Measurements from ENCODE around the gene KRT1. TPM values are rescaled to one million over a fixed set of nuclear protein-coding genes. Genes with fewer than 3 reads are reported as not detected.

Gene KRT1
- total RNA-seq, 2 experiments from 2014 or later: not detected

DNA sequence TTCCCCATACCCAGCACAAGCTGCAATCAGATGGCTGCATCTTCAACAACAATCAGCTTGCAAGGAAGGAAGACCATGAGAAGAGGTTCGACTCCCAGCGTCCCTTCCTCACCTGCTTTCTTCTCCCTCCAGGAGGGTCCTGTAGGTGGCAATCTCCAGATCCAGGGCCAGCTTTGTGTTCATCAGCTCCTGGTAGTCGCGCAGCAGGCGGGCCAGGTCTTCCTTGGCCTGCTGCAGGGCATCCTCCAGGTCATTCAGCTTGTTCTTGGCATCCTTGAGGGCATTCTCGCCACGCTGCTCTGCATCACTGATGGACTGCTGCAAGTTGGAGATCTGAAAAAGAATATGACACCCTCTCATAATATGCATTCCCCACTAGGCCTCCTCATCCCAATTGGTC is 4.0 kb downstream of the KRT1 start:
- ChIA-PET CTCF (ENCODE audit: unreplicated experiment) (interaction anchor here (0.6 kb wide), 1 partner anchor 893 kb away, joined by 4 read pairs; no protein-coding TSS in a partner anchor), POLR2A (no interaction called here)
- Histone ChIP-seq H3K27ac (ENCODE audit: low read depth, low read length, poor library complexity, severe bottlenecking) (no peak overlapping the region), H4K20me1 (ENCODE audit: insufficient read depth, low read length) (no peaks in the 10 kb centered on the region), H2AFZ (ENCODE audit: low read length) (no peak overlapping the region), H3K9me3 (ENCODE audit: low read length) (no peaks in the 10 kb centered on the region), H3K36me3 (ENCODE audit: insufficient read depth, low read length) (no peaks in the 10 kb centered on the region), H3K79me2 (ENCODE audit: insufficient read depth, low read depth, low read length) (no peaks in the 10 kb centered on the region), H3K9me2 (ENCODE audit: insufficient read depth, low read length) (no peaks in the 10 kb centered on the region), H3K4me2 (ENCODE audit: low read length) (no peak overlapping the region), H3K4me3 (ENCODE audit: low read depth, low read length, poor library complexity, severe bottlenecking) (no peak overlapping the region), H3K4me1 (ENCODE audit: insufficient read depth, low read length, poor library complexity, severe bottlenecking) (no peaks in the 10 kb centered on the region)
- no TSS peak for BruUV-seq (replicated peaks)
- DNase-seq (ENCODE audit: low spot score): no peak
- no peak for TF ChIP-seq EZH2phosphoT487 (IDR thresholded peaks at IDR 0.05; ENCODE audit: borderline replicate concordance, low read depth, low read length)
- TF ChIP-seq, protein P1, sequence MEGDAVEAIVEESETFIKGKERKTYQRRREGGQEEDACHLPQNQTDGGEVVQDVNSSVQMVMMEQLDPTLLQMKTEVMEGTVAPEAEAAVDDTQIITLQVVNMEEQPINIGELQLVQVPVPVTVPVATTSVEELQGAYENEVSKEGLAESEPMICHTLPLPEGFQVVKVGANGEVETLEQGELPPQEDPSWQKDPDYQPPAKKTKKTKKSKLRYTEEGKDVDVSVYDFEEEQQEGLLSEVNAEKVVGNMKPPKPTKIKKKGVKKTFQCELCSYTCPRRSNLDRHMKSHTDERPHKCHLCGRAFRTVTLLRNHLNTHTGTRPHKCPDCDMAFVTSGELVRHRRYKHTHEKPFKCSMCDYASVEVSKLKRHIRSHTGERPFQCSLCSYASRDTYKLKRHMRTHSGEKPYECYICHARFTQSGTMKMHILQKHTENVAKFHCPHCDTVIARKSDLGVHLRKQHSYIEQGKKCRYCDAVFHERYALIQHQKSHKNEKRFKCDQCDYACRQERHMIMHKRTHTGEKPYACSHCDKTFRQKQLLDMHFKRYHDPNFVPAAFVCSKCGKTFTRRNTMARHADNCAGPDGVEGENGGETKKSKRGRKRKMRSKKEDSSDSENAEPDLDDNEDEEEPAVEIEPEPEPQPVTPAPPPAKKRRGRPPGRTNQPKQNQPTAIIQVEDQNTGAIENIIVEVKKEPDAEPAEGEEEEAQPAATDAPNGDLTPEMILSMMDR (conservative IDR thresholded peaks at IDR 0.05; ENCODE audit: low read length): no peak
- intact Hi-C loops (cut with micrococcal nuclease; ENCODE audit: unreplicated experiment): no loop called here

DNA sequence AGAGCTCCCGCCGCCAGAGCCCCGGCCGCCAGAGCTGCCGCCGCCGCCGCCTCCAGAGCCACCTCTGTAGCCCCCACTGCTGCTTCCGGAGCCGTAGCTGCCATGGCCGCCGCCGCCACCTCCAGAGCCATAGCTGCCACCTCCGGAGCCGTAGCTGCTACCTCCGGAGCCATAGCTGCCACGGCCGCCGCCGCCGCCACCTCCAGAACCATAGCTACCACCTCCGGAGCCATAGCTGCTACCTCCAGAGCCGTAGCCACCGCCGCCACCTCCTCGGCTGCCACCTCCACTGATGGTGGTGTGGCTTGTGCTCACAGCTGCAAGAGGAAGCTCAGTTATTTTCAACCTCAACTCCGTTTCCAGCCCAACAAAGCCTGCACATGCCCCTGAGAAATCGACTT is 4.9 kb downstream of the KRT1 start:
- ChIA-PET POLR2A (interaction anchor here (0.5 kb wide), 1 partner anchor 193 kb away, joined by 8 read pairs; no protein-coding TSS in a partner anchor), CTCF (ENCODE audit: unreplicated experiment) (no interaction called here)
- no peak overlapping the region for H3K4me3 ChIP-seq (ENCODE audit: low read depth, low read length, poor library complexity, severe bottlenecking)
- no TSS peak for BruUV-seq (replicated peaks)
- no peak overlapping the region for H3K4me2 ChIP-seq (ENCODE audit: low read length)
- no peak overlapping the region for H3K27ac ChIP-seq (ENCODE audit: low read depth, low read length, poor library complexity, severe bottlenecking)
- no peaks in the 10 kb centered on the region for H3K4me1 ChIP-seq (ENCODE audit: insufficient read depth, low read length, poor library complexity, severe bottlenecking)
- no peak for DNase-seq (ENCODE audit: low spot score)
- H2AFZ ChIP-seq (ENCODE audit: low read length): no peak overlapping the region
- H3K9me2 ChIP-seq (ENCODE audit: insufficient read depth, low read length): no peaks in the 10 kb centered on the region
- TF ChIP-seq, protein P1 (conservative IDR thresholded peaks at IDR 0.05; ENCODE audit: low read length): no peak
- TF ChIP-seq EZH2phosphoT487 (IDR thresholded peaks at IDR 0.05; ENCODE audit: borderline replicate concordance, low read depth, low read length): no peak
- no peaks in the 10 kb centered on the region for H3K79me2 ChIP-seq (ENCODE audit: insufficient read depth, low read depth, low read length)
- no peaks in the 10 kb centered on the region for H3K9me3 ChIP-seq (ENCODE audit: low read length)
- no peaks in the 10 kb centered on the region for H3K36me3 ChIP-seq (ENCODE audit: insufficient read depth, low read length)
- intact Hi-C loops (cut with micrococcal nuclease; ENCODE audit: unreplicated experiment): no loop called here
- H4K20me1 ChIP-seq (ENCODE audit: insufficient read depth, low read length): no peaks in the 10 kb centered on the region

DNA sequence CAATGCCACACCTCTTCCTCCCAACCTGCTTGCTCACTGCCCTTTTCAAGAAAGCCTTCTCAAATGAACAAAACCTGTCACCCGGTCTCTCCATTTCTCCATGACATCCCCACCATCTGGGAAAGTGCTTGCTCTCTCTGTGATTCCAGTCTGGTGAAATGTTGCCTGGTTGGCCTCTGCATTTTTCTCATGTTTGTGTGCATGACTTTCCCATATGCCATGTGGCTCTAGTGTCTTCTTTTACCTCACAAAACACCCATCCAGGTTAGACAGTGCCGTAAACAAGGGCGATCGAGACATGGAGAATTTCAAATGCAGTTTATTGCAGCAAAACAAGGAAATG is 5.8 kb downstream of the KRT1 start:
- ChIA-PET CTCF (ENCODE audit: unreplicated experiment) (no interaction called here), POLR2A (no interaction called here)
- Histone ChIP-seq H3K79me2 (ENCODE audit: insufficient read depth, low read depth, low read length) (no peaks in the 10 kb centered on the region), H3K9me2 (ENCODE audit: insufficient read depth, low read length) (no peaks in the 10 kb centered on the region), H3K4me3 (ENCODE audit: low read depth, low read length, poor library complexity, severe bottlenecking) (no peak overlapping the region), H3K9me3 (ENCODE audit: low read length) (no peaks in the 10 kb centered on the region), H3K27ac (ENCODE audit: low read depth, low read length, poor library complexity, severe bottlenecking) (no peak overlapping the region), H3K4me2 (ENCODE audit: low read length) (no peak overlapping the region), H3K4me1 (ENCODE audit: insufficient read depth, low read length, poor library complexity, severe bottlenecking) (no peaks in the 10 kb centered on the region), H4K20me1 (ENCODE audit: insufficient read depth, low read length) (no peaks in the 10 kb centered on the region), H3K36me3 (ENCODE audit: insufficient read depth, low read length) (no peaks in the 10 kb centered on the region), H2AFZ (ENCODE audit: low read length) (no peak overlapping the region)
- intact Hi-C loops (cut with micrococcal nuclease; ENCODE audit: unreplicated experiment): no loop called here
- DNase-seq (ENCODE audit: low spot score): no peak
- no TSS peak for BruUV-seq (replicated peaks)
- TF ChIP-seq, protein P1 (conservative IDR thresholded peaks at IDR 0.05; ENCODE audit: low read length): no peak
- TF ChIP-seq EZH2phosphoT487 (IDR thresholded peaks at IDR 0.05; ENCODE audit: borderline replicate concordance, low read depth, low read length): no peak

Data from OCI-LY7 (cell line).